ENCODE measurements around the gene SLC31A2.

- TF ChIP-seq CTCF (IDR thresholded peaks at IDR 0.05; ENCODE audit: insufficient read depth, low read depth, low read length), result no peak
- no peak for TF ChIP-seq EZH2 (IDR thresholded peaks at IDR 0.05; ENCODE audit: insufficient read depth, low read length)
These were observed 1.9 kb upstream of the SLC31A2 start for GRCh38 chr9:113148781-113149510.

Data from astrocyte (in vitro differentiated cells and primary cell).